ENCODE results near the gene IER3IP1. TPM values are rescaled to one million over a fixed set of nuclear protein-coding genes. Genes with fewer than 3 reads are reported as not detected.

Gene IER3IP1
- total and polyA plus RNA-seq, 2 of the 4 experiments (the other 2 are of a cell fraction) = 7.0 to 11.7 TPM

DNA sequence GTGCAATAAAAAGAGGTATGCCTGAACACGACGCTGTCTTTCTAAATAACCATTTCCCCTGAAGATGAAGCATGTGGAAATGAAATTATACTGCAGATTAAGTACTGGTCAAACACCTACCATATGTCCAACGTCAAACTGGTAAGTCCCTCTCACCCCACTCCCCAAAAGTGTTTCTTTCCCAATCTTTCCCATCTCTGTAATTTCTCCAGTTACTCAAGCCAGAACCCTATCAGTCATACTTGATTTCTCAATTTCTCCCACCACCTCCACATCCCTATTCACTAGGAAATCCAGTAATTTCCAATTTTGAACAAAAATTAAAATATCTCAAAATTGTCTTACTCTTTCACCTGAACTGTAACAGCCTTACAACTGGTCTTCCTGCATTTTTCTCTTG, 55.0 kb downstream of the IER3IP1 start:
- Histone ChIP-seq H3K9me3 (ENCODE audit: control insufficient read depth, insufficient read depth, low read length) (no peaks in the 10 kb centered on the region), H2AFZ (replicated peaks; ENCODE audit: low read length, poor library complexity) (no peak overlapping the region), H3K27ac (ENCODE audit: insufficient read depth, low read length) (no peak overlapping the region), H3K36me3 (ENCODE audit: control insufficient read depth, insufficient read depth, low read length) (peaks cover 3% of the 10 kb centered on the region; the same call in 1 of the 2 replicates), H4K5ac (ENCODE audit: low read depth, low read length) (no peak overlapping the region), H3K4me1 (ENCODE audit: control insufficient read depth, insufficient read depth, low read length) (no peaks in the 10 kb centered on the region), H3K9me1 (ENCODE audit: insufficient read depth, low read length) (no peaks in the 10 kb centered on the region), H2AK9ac (replicated peaks; ENCODE audit: low read depth, low read length, poor library complexity) (no peak overlapping the region), H3K27me3 (ENCODE audit: control insufficient read depth, insufficient read depth, low read length) (no peaks in the 10 kb centered on the region), H3K4ac (ENCODE audit: low read depth, low read length) (no peak overlapping the region), H2AK5ac (ENCODE audit: low read depth, low read length) (no peak overlapping the region), H3K18ac (ENCODE audit: low read depth, low read length) (no peak overlapping the region), H2BK5ac (ENCODE audit: low read depth, low read length, poor library complexity, severe bottlenecking) (no peak overlapping the region), H2BK20ac (ENCODE audit: low read depth, low read length) (no peak overlapping the region), H3K4me3 (ENCODE audit: insufficient read depth, low read depth, low read length) (no peak overlapping the region), H3K79me1 (ENCODE audit: low read depth in 1 of 2, low read length in 2 of 2) (peaks cover 6 to 9% of the 10 kb centered on the region in 2 experiments; a peak in 2 of 4 replicates), H3K4me2 (ENCODE audit: low read depth, low read length) (no peak overlapping the region), H2BK120ac (ENCODE audit: low read depth, low read length) (no peak overlapping the region), H3K9ac (ENCODE audit: low read depth, low read length) (no peak overlapping the region), H2BK15ac (ENCODE audit: low read depth, low read length) (no peak overlapping the region), H3K56ac (ENCODE audit: extremely low read depth, insufficient read depth, low read length) (no peak overlapping the region), H3K23ac (ENCODE audit: low read depth, low read length) (no peak overlapping the region), H4K20me1 (ENCODE audit: insufficient read depth, low read length) (0 out of 2 replicates have a peak, but pooled peaks cover 3% of the 10 kb centered on the region), H4K91ac (ENCODE audit: insufficient read depth, low read depth, low read length) (no peak overlapping the region), H3K14ac (replicated peaks; ENCODE audit: low read depth, low read length) (no peak overlapping the region), H4K8ac (ENCODE audit: low read depth in 2 of 2, low read length in 2 of 2) (no peak overlapping the region)
- BruUV-seq (replicated peaks) = no TSS peak
- no peak for DNase-seq
- dilution Hi-C loops (cut with HindIII; ENCODE audit: low sequenced_read_pairs, unreplicated experiment) = no loop called here
- CTCF ChIA-PET = no interaction called here
- WGBS, 2 experiments (ENCODE audit: extremely low coverage in 2 of 2, insufficient read length in 1 of 2) = 100% methylated on average over 1 of the region's 3 CpGs; no CpG with 5 or more reads in 1 of the 2 experiments
- POLR2A ChIA-PET (ENCODE audit: unreplicated experiment) = no interaction called here
- intact Hi-C loops (cut with micrococcal nuclease) = no loop called here
- TF ChIP-seq BHLHE40 (IDR thresholded peaks at IDR 0.05; ENCODE audit: low read depth, low read length) (no peak), RAD21 (IDR thresholded peaks at IDR 0.05; ENCODE audit: low read length) (no peak), SMC3 (IDR thresholded peaks at IDR 0.05; ENCODE audit: low read depth, low read length) (no peak), MXI1 (IDR thresholded peaks at IDR 0.05; ENCODE audit: borderline replicate concordance, low read depth, low read length) (no peak), NFE2L2 (IDR thresholded peaks at IDR 0.05; ENCODE audit: low read depth, low read length) (no peak), RFX5 (IDR thresholded peaks at IDR 0.05; ENCODE audit: low read depth, low read length) (no peak), POLR2A (IDR thresholded peaks at IDR 0.05; ENCODE audit: low read depth, low read length) (no peak), RCOR1 (IDR thresholded peaks at IDR 0.05; ENCODE audit: insufficient replicate concordance, low read length) (no peak), MAZ (IDR thresholded peaks at IDR 0.05; ENCODE audit: borderline replicate concordance, low read depth, low read length) (no peak)
- TF ChIP-seq, protein P1, sequence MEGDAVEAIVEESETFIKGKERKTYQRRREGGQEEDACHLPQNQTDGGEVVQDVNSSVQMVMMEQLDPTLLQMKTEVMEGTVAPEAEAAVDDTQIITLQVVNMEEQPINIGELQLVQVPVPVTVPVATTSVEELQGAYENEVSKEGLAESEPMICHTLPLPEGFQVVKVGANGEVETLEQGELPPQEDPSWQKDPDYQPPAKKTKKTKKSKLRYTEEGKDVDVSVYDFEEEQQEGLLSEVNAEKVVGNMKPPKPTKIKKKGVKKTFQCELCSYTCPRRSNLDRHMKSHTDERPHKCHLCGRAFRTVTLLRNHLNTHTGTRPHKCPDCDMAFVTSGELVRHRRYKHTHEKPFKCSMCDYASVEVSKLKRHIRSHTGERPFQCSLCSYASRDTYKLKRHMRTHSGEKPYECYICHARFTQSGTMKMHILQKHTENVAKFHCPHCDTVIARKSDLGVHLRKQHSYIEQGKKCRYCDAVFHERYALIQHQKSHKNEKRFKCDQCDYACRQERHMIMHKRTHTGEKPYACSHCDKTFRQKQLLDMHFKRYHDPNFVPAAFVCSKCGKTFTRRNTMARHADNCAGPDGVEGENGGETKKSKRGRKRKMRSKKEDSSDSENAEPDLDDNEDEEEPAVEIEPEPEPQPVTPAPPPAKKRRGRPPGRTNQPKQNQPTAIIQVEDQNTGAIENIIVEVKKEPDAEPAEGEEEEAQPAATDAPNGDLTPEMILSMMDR (conservative IDR thresholded peaks at IDR 0.05; ENCODE audit: low read depth, low read length) = no peak
- in situ Hi-C loops (cut with MboI; ENCODE audit: low sequenced_read_pairs) = no loop called here
- ATAC-seq (ENCODE audit: low read depth) = no peak

Data from IMR-90 (cell line).